Thoracic aorta (tissue), 2 donors: ENCODE results near the gene DR1. TPM values are rescaled to one million over a fixed set of nuclear protein-coding genes. Genes with fewer than 3 reads are reported as not detected.

ENCODE experiments used
- ATAC-seq: fragments of 150-250 bp; one replicate; pipeline ENCODE4 v1.8.0; 2017; ENCODE audit warnings: low read depth; ENCODE audit not compliant: insufficient number of reproducible peaks, low FRiP score
- DNase-seq: peaks from one replicate; pipeline ENCODE4 v3.0.0-alpha.2; 2020; ENCODE audit warnings: low spot score
- H3K27ac ChIP-seq, 2 donors: fragments of 200-600 bp; sonication (generic); 1 replicate in 1 of 2; 2 replicates in 1 of 2; pipeline ENCODE4 v1.5.1; 2016; ENCODE audit warnings: mild to moderate bottlenecking in 2 of 2, moderate library complexity in 2 of 2
- H3K27me3 ChIP-seq: fragments of 200-600 bp; sonication (generic); replicated peaks from 2 replicates; pipeline ENCODE4 v1.6.0; 2016; ENCODE audit warnings: mild to moderate bottlenecking; ENCODE audit not compliant: insufficient read depth
- H3K36me3 ChIP-seq: fragments of 200-600 bp; sonication (generic); one replicate; pipeline ENCODE4 v1.5.1; 2016
- H3K4me1 ChIP-seq, 2 donors: fragments of 200-600 bp; sonication (generic); 1 replicate in 1 of 2; 2 replicates in 1 of 2; pipeline versions ENCODE4 v1.5.1 to v1.6.0; 2016; ENCODE audit warnings: low read depth in 2 of 2, mild to moderate bottlenecking in 1 of 2; ENCODE audit not compliant: control insufficient read depth in 1 of 2
- H3K4me3 ChIP-seq: fragments of 200-600 bp; sonication (generic); 2 replicates; pipeline ENCODE4 v1.5.1; 2016; ENCODE audit warnings: mild to moderate bottlenecking
- H3K9me3 ChIP-seq: fragments of 200-600 bp; sonication (generic); 2 replicates; pipeline ENCODE4 v1.5.1; 2016
- total RNA-seq, 2 donors: library from RNA; depleted of rRNA; stranded (reverse); fragments of >200 nt; gene quantifications; one replicate each; pipeline versions ENCODE4 v1.1.0 to v1.2.3, GENCODE V29; 2016
- TF ChIP-seq, protein P1 (sequence below): fragments of 200-600 bp; sonication (generic); IDR thresholded peaks from one replicate; pipeline ENCODE4 v1.5.1; 2019; ENCODE audit warnings: antibody characterized with exemption

Gene DR1
- total RNA-seq, 2 donors from 2014 or later: 13.8 to 33.2 TPM

GRCh38 chr1:93330196-93330595 lies 15.5 kb upstream of the DR1 start:
- Histone ChIP-seq H3K36me3 (no peaks in the 10 kb centered on the region), H3K27ac (no peak overlapping the region), H3K4me3 (no peak overlapping the region), H3K9me3 (no peaks in the 10 kb centered on the region), H3K27me3 (no peaks in the 10 kb centered on the region), H3K4me1 (no peaks in the 10 kb centered on the region)
- no peak for ATAC-seq
- no peak for DNase-seq
- TF ChIP-seq, protein P1, sequence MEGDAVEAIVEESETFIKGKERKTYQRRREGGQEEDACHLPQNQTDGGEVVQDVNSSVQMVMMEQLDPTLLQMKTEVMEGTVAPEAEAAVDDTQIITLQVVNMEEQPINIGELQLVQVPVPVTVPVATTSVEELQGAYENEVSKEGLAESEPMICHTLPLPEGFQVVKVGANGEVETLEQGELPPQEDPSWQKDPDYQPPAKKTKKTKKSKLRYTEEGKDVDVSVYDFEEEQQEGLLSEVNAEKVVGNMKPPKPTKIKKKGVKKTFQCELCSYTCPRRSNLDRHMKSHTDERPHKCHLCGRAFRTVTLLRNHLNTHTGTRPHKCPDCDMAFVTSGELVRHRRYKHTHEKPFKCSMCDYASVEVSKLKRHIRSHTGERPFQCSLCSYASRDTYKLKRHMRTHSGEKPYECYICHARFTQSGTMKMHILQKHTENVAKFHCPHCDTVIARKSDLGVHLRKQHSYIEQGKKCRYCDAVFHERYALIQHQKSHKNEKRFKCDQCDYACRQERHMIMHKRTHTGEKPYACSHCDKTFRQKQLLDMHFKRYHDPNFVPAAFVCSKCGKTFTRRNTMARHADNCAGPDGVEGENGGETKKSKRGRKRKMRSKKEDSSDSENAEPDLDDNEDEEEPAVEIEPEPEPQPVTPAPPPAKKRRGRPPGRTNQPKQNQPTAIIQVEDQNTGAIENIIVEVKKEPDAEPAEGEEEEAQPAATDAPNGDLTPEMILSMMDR: no peak

DNA sequence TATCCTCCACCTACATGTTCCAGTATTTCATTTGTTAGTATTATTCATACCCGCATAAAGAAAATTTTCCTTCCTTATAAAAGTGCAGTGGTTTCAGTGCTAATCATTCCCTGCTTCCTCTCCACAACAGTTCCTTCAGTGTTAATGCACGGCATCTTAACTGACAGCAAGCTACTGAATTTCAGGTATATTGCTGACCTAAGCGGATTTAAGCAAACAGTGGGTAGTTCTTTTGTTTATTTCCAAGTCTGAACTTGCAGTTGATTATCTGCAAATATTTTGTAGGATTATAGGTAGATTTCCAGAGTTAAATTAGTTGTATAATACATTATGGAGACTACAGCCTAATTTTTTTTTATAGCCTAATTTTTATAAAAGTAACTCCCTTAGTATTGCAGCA lies 15.1 kb upstream of the DR1 start:
- TF ChIP-seq, protein P1: no peak
- no peak overlapping the region for H3K27ac ChIP-seq
- H3K27me3 ChIP-seq: no peaks in the 10 kb centered on the region
- H3K4me1 ChIP-seq: no peaks in the 10 kb centered on the region
- H3K36me3 ChIP-seq: no peaks in the 10 kb centered on the region
- H3K9me3 ChIP-seq: no peaks in the 10 kb centered on the region
- ATAC-seq (no peak), DNase-seq (no peak)
- H3K4me3 ChIP-seq: no peak overlapping the region

DNA sequence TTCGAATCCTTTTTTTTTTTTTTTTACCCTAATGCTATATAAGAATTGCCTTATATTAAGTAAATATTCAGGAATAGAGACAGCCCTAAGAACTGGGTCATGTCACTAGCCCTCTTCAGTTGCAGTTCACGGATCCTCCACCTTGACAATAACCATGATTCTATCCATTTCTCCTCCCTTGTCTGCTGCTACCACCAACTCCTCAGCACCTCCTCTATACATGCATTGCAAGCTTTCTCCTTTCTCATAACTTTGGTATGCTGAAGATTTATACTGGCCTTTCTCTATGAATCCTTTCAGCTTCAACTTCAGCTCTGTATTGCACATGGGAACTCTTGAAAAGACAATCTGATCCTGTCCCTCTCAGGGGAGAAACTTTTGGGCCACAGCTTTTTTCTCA lies 14.3 kb upstream of the DR1 start:
- Histone ChIP-seq H3K36me3 (no peaks in the 10 kb centered on the region), H3K27me3 (no peaks in the 10 kb centered on the region), H3K4me3 (no peak overlapping the region), H3K9me3 (no peaks in the 10 kb centered on the region), H3K4me1 (no peaks in the 10 kb centered on the region), H3K27ac (no peak overlapping the region)
- TF ChIP-seq, protein P1: no peak
- ATAC-seq (no peak), DNase-seq (no peak)

- ATAC-seq: no peak
Observed at GRCh38 chr1:93332368-93332767, 13.3 kb upstream of the DR1 start.

DNA sequence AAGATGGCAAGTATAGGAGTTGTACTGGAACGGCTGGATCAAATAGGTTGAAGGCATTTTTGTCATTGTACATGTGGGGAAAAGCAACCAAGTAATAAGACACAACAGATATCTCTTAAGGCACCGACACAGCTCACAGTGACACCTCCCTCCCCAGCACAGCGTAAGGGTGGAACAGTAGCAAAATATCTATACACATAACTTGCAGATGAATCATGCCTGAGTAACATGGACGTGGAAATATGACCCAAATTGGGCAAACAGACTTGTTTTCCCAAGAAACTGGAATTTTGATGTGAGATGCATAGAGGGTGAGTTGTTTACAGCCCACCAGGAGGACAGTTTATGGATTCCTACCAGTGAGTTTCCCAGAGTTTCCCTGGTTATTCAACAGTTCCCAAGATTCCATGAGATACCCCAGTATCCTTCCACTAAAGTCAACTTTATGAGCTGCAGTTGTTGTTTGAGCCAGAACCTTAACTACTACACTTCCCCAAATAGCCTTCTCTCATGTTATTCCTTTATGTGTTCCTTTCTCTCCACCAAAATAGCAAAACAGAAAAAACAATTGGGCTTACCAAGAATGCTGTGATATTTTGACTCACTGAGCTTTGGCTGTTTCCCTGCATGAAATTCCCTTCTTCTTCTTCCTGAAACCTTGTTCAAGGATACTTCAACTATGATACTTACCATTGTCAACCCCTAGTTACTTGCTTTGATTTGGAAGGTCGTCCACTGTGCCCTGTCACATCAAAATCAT lies 7.1 kb upstream of the DR1 start:
- H3K4me1 ChIP-seq: peaks cover 6 to 15% of the 10 kb centered on the region in 2 donors
- H3K27ac ChIP-seq: peak overlapping the region; percentile 51 to 67
- ATAC-seq (no peak), DNase-seq (no peak)
- TF ChIP-seq, protein P1: no peak
- no peaks in the 10 kb centered on the region for H3K36me3 ChIP-seq
- no peaks in the 10 kb centered on the region for H3K27me3 ChIP-seq
- H3K4me3 ChIP-seq: peak overlapping the region; percentile 28
- H3K9me3 ChIP-seq: no peaks in the 10 kb centered on the region

More at GRCh38 chr1:93332368-93332767, 13.3 kb upstream of the DR1 start:
- TF ChIP-seq, protein P1: no peak
- Histone ChIP-seq H3K9me3 (no peaks in the 10 kb centered on the region), H3K4me3 (no peak overlapping the region), H3K27me3 (no peaks in the 10 kb centered on the region), H3K36me3 (no peaks in the 10 kb centered on the region), H3K27ac (no peak overlapping the region), H3K4me1 (no peaks in the 10 kb centered on the region)
- no peak for DNase-seq
